GM21576 (cell line): ENCODE measurements around the gene PNMA1.
A peak's percentile ranks its signal among the peaks of the same experiment; 100 is the strongest.

Source experiments
- ATAC-seq: cut with Tn5 transposase; IDR thresholded peaks from one replicate; pipeline ENCODE4 v1.9.1; 2021; ENCODE audit warnings: mild to moderate bottlenecking, moderate library complexity; ENCODE audit not compliant: unreplicated experiment

PNMA1 gene

GRCh38 chr14:73751157-73751691 is 37.0 kb upstream of the PNMA1 start:
- ATAC-seq: no peak

- no peak for ATAC-seq
Measured at GRCh38 chr14:73750531-73750901, 36.3 kb upstream of the PNMA1 start.

GRCh38 chr14:73749706-73750530 is 35.7 kb upstream of the PNMA1 start:
- ATAC-seq: no peak

- no peak for ATAC-seq
Measured at GRCh38 chr14:73748858-73749357, 34.7 kb upstream of the PNMA1 start.

- ATAC-seq: no peak
Measured at GRCh38 chr14:73747379-73748211, 33.4 kb upstream of the PNMA1 start.

- no peak for ATAC-seq
Measured at GRCh38 chr14:73746520-73747378, 32.6 kb upstream of the PNMA1 start.

GRCh38 chr14:73745571-73746519 is 31.7 kb upstream of the PNMA1 start:
- ATAC-seq: no peak

- no peak for ATAC-seq
Measured at GRCh38 chr14:73744874-73745529, 30.8 kb upstream of the PNMA1 start.

GRCh38 chr14:73744175-73744867 is 30.1 kb upstream of the PNMA1 start:
- no peak for ATAC-seq

- peak; percentile 41 for ATAC-seq
Measured at GRCh38 chr14:73743431-73743931, 29.3 kb upstream of the PNMA1 start.

GRCh38 chr14:73742520-73743238 is 28.5 kb upstream of the PNMA1 start:
- no peak for ATAC-seq

GRCh38 chr14:73741876-73742519 is 27.8 kb upstream of the PNMA1 start:
- no peak for ATAC-seq

- no peak for ATAC-seq
Measured at GRCh38 chr14:73741386-73741875, 27.2 kb upstream of the PNMA1 start.

- ATAC-seq: no peak
Measured at GRCh38 chr14:73740618-73741326, 26.6 kb upstream of the PNMA1 start.

GRCh38 chr14:73739899-73740617 is 25.9 kb upstream of the PNMA1 start:
- ATAC-seq: no peak
